Gastrocnemius medialis (tissue), 4 donors: Measurements from ENCODE around the gene KRTAP5-3.
"Not testable (repeated sequence)": the region's sequence is repeated elsewhere in the genome, so short reads cannot be mapped to it uniquely, and the experiment has no call there.

Experiments
- CTCF ChIP-seq, 5 experiments: fragments of 450-650 bp in 3 of 5; fragments of 200-600 bp in 2 of 5; sonication (generic) in 2 of 5; IDR thresholded peaks in 4 of 5; conservative IDR thresholded peaks in 1 of 5; 1 replicate in 4 of 5; 2 replicates in 1 of 5; pipeline ENCODE4 v1.5.1; 2016 to 2019; ENCODE audit warnings: antibody characterized with exemption in 5 of 5, mild to moderate bottlenecking in 3 of 5, moderate library complexity in 3 of 5
- POLR2A ChIP-seq, 2 donors: fragments of 450-650 bp; IDR thresholded peaks; one replicate each; pipeline ENCODE4 v1.6.1; 2017; ENCODE audit warnings: antibody characterized with exemption in 2 of 2, mild to moderate bottlenecking in 2 of 2, moderate library complexity in 2 of 2

DNA sequence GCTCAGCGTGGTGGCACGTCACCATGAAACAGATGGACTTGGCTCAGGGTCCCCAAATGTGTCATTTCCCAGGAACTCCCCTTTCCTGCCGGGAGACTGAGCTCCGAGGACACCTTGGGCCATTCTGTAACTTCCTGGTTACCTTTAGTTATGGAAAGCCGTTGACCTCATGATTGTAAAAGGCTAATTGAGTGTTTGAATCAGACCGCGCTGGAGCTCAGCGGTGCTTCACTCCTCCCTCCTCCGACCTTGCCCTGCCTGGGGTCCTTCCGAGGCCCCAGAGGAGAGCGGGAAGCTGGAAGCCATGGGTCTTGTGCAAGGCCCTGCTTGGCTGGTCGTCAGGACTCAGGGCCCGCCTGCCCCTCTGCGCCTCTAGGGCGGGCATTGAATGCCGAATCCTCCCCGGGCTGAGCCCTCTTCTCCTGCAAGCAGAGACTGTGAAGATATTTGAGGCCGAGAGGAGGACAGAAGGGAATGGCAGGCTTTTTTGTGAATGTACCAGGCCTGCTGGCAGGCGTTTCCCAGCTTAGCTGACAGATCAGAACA lies 11.6 kb downstream of the KRTAP5-3 start:
- not testable (repeated sequence) for TF ChIP-seq CTCF (IDR thresholded peaks at IDR 0.05 in 4 of 5, conservative IDR thresholded peaks at IDR 0.05 in 1 of 5); POLR2A (IDR thresholded peaks at IDR 0.05)
